ENCODE data around the gene C18orf63.

The C18orf63 gene

GRCh38 chr18:74389991-74390390 is 74.4 kb downstream of the C18orf63 start:
- no peak overlapping the region for H3K4me3 ChIP-seq (ENCODE audit: low read depth, low read length)
- TF ChIP-seq MAX (IDR thresholded peaks at IDR 0.05; ENCODE audit: low read depth, low read length), result no peak
- no peak for TF ChIP-seq MYC (IDR thresholded peaks at IDR 0.05; ENCODE audit: low read depth, low read length)
- TF ChIP-seq POLR2A (IDR thresholded peaks at IDR 0.05; ENCODE audit: extremely low read depth, insufficient read length), result no peak
- TF ChIP-seq, protein P1, sequence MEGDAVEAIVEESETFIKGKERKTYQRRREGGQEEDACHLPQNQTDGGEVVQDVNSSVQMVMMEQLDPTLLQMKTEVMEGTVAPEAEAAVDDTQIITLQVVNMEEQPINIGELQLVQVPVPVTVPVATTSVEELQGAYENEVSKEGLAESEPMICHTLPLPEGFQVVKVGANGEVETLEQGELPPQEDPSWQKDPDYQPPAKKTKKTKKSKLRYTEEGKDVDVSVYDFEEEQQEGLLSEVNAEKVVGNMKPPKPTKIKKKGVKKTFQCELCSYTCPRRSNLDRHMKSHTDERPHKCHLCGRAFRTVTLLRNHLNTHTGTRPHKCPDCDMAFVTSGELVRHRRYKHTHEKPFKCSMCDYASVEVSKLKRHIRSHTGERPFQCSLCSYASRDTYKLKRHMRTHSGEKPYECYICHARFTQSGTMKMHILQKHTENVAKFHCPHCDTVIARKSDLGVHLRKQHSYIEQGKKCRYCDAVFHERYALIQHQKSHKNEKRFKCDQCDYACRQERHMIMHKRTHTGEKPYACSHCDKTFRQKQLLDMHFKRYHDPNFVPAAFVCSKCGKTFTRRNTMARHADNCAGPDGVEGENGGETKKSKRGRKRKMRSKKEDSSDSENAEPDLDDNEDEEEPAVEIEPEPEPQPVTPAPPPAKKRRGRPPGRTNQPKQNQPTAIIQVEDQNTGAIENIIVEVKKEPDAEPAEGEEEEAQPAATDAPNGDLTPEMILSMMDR (IDR thresholded peaks at IDR 0.05; ENCODE audit: low read depth, low read length), result no peak
- peak; percentile 25 for DNase-seq (ENCODE audit: low read depth)

DNA sequence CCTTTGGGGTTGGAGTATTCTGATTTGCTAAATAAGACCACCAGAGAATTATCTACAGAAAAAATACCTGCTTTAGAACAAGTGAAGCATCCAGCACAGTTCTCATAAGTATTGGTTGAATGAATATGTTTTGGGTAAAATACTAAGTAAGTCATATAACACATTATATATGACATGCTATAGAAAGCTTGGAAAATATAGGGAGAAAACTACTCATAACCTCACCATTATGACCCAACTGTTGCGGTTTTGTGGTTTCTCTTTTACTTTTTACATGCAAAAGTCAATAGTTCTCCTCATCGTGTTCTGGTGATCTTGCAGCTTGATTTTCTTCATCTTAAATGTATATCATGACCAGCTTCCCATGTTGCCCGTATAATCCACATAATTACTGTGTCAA is 75.3 kb downstream of the C18orf63 start:
- TF ChIP-seq POLR2A (IDR thresholded peaks at IDR 0.05; ENCODE audit: extremely low read depth, insufficient read length), result no peak
- no peak for TF ChIP-seq MYC (IDR thresholded peaks at IDR 0.05; ENCODE audit: low read depth, low read length)
- TF ChIP-seq, protein P1 (IDR thresholded peaks at IDR 0.05; ENCODE audit: low read depth, low read length), result no peak
- TF ChIP-seq MAX (IDR thresholded peaks at IDR 0.05; ENCODE audit: low read depth, low read length), result no peak
- H3K4me3 ChIP-seq (ENCODE audit: low read depth, low read length), result no peak overlapping the region
- DNase-seq (ENCODE audit: low read depth), result peak; percentile 57

- no peak for TF ChIP-seq MYC (IDR thresholded peaks at IDR 0.05; ENCODE audit: low read depth, low read length)
- TF ChIP-seq, protein P1 (IDR thresholded peaks at IDR 0.05; ENCODE audit: low read depth, low read length), result no peak
- TF ChIP-seq MAX (IDR thresholded peaks at IDR 0.05; ENCODE audit: low read depth, low read length), result no peak
- TF ChIP-seq POLR2A (IDR thresholded peaks at IDR 0.05; ENCODE audit: extremely low read depth, insufficient read length), result no peak
- no peak for DNase-seq (ENCODE audit: low read depth)
- H3K4me3 ChIP-seq (ENCODE audit: low read depth, low read length), result no peak overlapping the region
Measured at GRCh38 chr18:74392323-74392722, 76.7 kb downstream of the C18orf63 start.

DNA sequence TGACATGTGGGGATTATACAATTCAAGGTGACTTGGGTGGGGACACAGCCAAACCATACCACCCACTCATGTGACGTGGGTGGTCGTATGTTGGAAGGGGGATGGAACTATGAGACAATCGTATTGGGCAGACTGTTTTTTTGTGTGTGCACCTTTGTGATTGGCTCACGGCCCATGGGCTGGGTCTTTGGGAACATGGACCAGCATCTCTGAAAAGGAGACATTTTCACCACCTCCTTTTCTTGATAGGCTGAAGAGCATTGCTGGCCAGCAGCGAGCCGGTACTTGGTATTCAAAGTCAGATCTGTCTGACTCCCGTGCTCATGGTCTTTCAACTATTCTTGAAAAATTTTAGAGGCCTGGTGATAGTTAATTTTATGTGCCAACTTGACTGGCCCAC is 79.4 kb downstream of the C18orf63 start:
- H3K4me3 ChIP-seq (ENCODE audit: low read depth, low read length), result no peak overlapping the region
- TF ChIP-seq MYC (IDR thresholded peaks at IDR 0.05; ENCODE audit: low read depth, low read length) (no peak), MAX (IDR thresholded peaks at IDR 0.05; ENCODE audit: low read depth, low read length) (no peak), POLR2A (IDR thresholded peaks at IDR 0.05; ENCODE audit: extremely low read depth, insufficient read length) (no peak)
- TF ChIP-seq, protein P1 (IDR thresholded peaks at IDR 0.05; ENCODE audit: low read depth, low read length), result no peak
- no peak for DNase-seq (ENCODE audit: low read depth)

GRCh38 chr18:74395648-74396154 is 80.1 kb downstream of the C18orf63 start:
- TF ChIP-seq, protein P1 (IDR thresholded peaks at IDR 0.05; ENCODE audit: low read depth, low read length), result no peak
- TF ChIP-seq MAX (IDR thresholded peaks at IDR 0.05; ENCODE audit: low read depth, low read length) (no peak), MYC (IDR thresholded peaks at IDR 0.05; ENCODE audit: low read depth, low read length) (no peak), POLR2A (IDR thresholded peaks at IDR 0.05; ENCODE audit: extremely low read depth, insufficient read length) (no peak)
- no peak for DNase-seq (ENCODE audit: low read depth)
- no peak overlapping the region for H3K4me3 ChIP-seq (ENCODE audit: low read depth, low read length)

All from NB4 (cell line).